Stomach (tissue), 9 donors: Measurements from ENCODE around the gene MRPL51. TPM values are rescaled to one million over a fixed set of nuclear protein-coding genes. Genes with fewer than 3 reads are reported as not detected.

Experiments used
- DNase-seq, 2 donors: peaks; one replicate each; pipeline versions ENCODE4 v3.0.0 to v3.0.0-alpha.2; 2013 to 2019
- H3K27ac ChIP-seq, 5 donors: fragments of 200-600 bp in 4 of 5; sonication (generic) in 4 of 5; one replicate each; pipeline ENCODE4 v1.5.1; 2013 to 2019; ENCODE audit warnings: mild to moderate bottlenecking in 1 of 5, moderate library complexity in 1 of 5
- H3K27me3 ChIP-seq, 3 donors: fragments of 200-600 bp; sonication (generic); one replicate each; pipeline ENCODE4 v1.5.1; 2017 to 2019; ENCODE audit warnings: mixed run types in 1 of 3
- H3K36me3 ChIP-seq, 4 donors: fragments of 200-600 bp; sonication (generic); 1 replicate in 3 of 4; 2 replicates in 1 of 4; pipeline ENCODE4 v1.5.1; 2016 to 2019
- H3K4me1 ChIP-seq, 4 donors: fragments of 200-600 bp; sonication (generic); one replicate each; pipeline ENCODE4 v1.5.1; 2016 to 2019
- H3K4me3 ChIP-seq, 4 donors: fragments of 200-600 bp; sonication (generic) in 3 of 4; one replicate each; pipeline ENCODE4 v1.5.1; 2016 to 2019; ENCODE audit warnings: mild to moderate bottlenecking in 1 of 4
- H3K9me3 ChIP-seq, 4 donors: fragments of 200-600 bp; sonication (generic); one replicate each; pipeline ENCODE4 v1.5.1; 2016 to 2019
- CTCF ChIP-seq, 7 experiments: fragments of 450-650 bp in 4 of 7; fragments of 200-600 bp in 3 of 7; sonication (generic) in 3 of 7; IDR thresholded peaks; one replicate each; pipeline ENCODE4 v1.5.1; 2016 to 2019; ENCODE audit warnings: antibody characterized with exemption in 7 of 7, control low read depth in 2 of 7, mild to moderate bottlenecking in 1 of 7
- EP300 ChIP-seq: sonication (generic); formaldehyde crosslinking; IDR thresholded peaks from one replicate; pipeline ENCODE4 v1.6.1; 2017; ENCODE audit warnings: antibody characterized with exemption
- POLR2A ChIP-seq, 4 donors: fragments of 450-650 bp; IDR thresholded peaks; one replicate each; pipeline ENCODE4 v1.6.1; 2016; ENCODE audit warnings: antibody characterized with exemption in 4 of 4, control low read depth in 2 of 4, mild to moderate bottlenecking in 1 of 4, moderate library complexity in 1 of 4
- POLR2AphosphoS5 ChIP-seq, 3 donors: sonication (generic); formaldehyde crosslinking; IDR thresholded peaks; one replicate each; pipeline ENCODE4 v1.6.1; 2016; ENCODE audit warnings: antibody characterized with exemption in 3 of 3
- WGBS, 5 donors: extraction: QIAGEN DNeasy Blood & Tissue Kit in 3 of 5; methylation state at CpG; one replicate each; pipeline versions ENCODE4 v1.1.5 to v1.1.7; 2013 to 2018; 5-methylcytosine and 5-hydroxymethylcytosine counted together
- intact Hi-C: fragments of 100-400 bp; cut with DNase I; formaldehyde crosslinking; loops from one replicate; pipeline ENCODE4 v1.15.1; 2023; ENCODE audit warnings: low total_unique reads
- polyA plus RNA-seq, 3 donors: library from polyadenylated mRNA; stranded (reverse); fragments of 200-250 nt; gene quantifications; one replicate each; pipeline ENCODE4 v1.2.3, GENCODE V29; 2013
- total RNA-seq, 5 donors: library from RNA; depleted of rRNA; stranded (reverse); fragments of >200 nt; gene quantifications; one replicate each; pipeline versions ENCODE4 v1.1.0 to v1.2.3, GENCODE V29; 2014 to 2016
- donor health status: healthy with polysubstance abuse.
- donor health status: Bipolar disorder and iron deficiency.
- donor health status: healthy.

Gene MRPL51
- total and polyA plus RNA-seq, 8 donors, result 26.8 to 146 (median 88.4) TPM

GRCh38 chr12:6532927-6533652, 40.0 kb upstream of the MRPL51 start:
- peak overlapping the region; percentile 80 to 97 (median 90) for H3K4me3 ChIP-seq
- peak; percentile 65 to 91 for DNase-seq
- H3K9me3 ChIP-seq, result no peaks in the 10 kb centered on the region
- H3K27ac ChIP-seq, result peak overlapping the region; percentile 95 to 100 (median 96)
- peak in 2 of 3 donors; percentile 42 to 55 for TF ChIP-seq POLR2AphosphoS5 (IDR thresholded peaks at IDR 0.05)
- no peak for TF ChIP-seq EP300
- H3K27me3 ChIP-seq, result no peaks in the 10 kb centered on the region
- H3K4me1 ChIP-seq, result peaks cover 45 to 56% (median 51%) of the 10 kb centered on the region in 4 donors
- 0 to 2% (median 1%) methylated on average over 7 to 14 of the region's 14 CpGs for WGBS, 5 donors
- intact Hi-C loops, result loop anchor here (5.0 to 10.0 kb wide), 2 partner anchors 108 to 206 kb away; no protein-coding TSS in a partner anchor
- H3K36me3 ChIP-seq, result peaks cover 56 to 63% (median 59%) of the 10 kb centered on the region in 4 donors

- Histone ChIP-seq H3K9me3 (no peaks in the 10 kb centered on the region), H3K27ac (peak overlapping the region; percentile 95 to 100 (median 96)), H3K27me3 (no peaks in the 10 kb centered on the region), H3K4me3 (peak overlapping the region; percentile 80 to 97 (median 90)), H3K4me1 (peaks cover 39 to 48% (median 43%) of the 10 kb centered on the region in 4 donors), H3K36me3 (peaks cover 55 to 63% (median 59%) of the 10 kb centered on the region in 4 donors)
- intact Hi-C loops, result loop anchor here (5.0 to 10.0 kb wide), 2 partner anchors 107 to 205 kb away; no protein-coding TSS in a partner anchor
- DNase-seq, result peak; percentile 55 to 90
- no peak for TF ChIP-seq CTCF (IDR thresholded peaks at IDR 0.05)
- peak in 2 of 3 donors; percentile 38 to 63 for TF ChIP-seq POLR2AphosphoS5 (IDR thresholded peaks at IDR 0.05)
- 19 to 29% (median 25%) methylated on average over 16 to 20 of the region's 20 CpGs for WGBS, 5 donors
These were observed 39.2 kb upstream of the MRPL51 start for GRCh38 chr12:6532051-6532926.

GRCh38 chr12:6530576-6531260, 37.7 kb upstream of the MRPL51 start:
- H3K4me3 ChIP-seq, result no peak overlapping the region
- H3K4me1 ChIP-seq, result peaks cover 24 to 32% (median 27%) of the 10 kb centered on the region in 4 donors
- peaks cover 58 to 63% (median 60%) of the 10 kb centered on the region in 4 donors for H3K36me3 ChIP-seq
- no peak overlapping the region for H3K27ac ChIP-seq
- intact Hi-C loops, result loop anchor here (5.0 to 10.0 kb wide), 2 partner anchors 106 to 203 kb away; no protein-coding TSS in a partner anchor
- H3K27me3 ChIP-seq, result no peaks in the 10 kb centered on the region
- no peak for DNase-seq
- H3K9me3 ChIP-seq, result no peaks in the 10 kb centered on the region
- 91 to 95% (median 94%) methylated on average over 18 of the region's 18 CpGs for WGBS, 5 donors
- TF ChIP-seq EP300 (no peak), POLR2A (IDR thresholded peaks at IDR 0.05) (no peak), POLR2AphosphoS5 (IDR thresholded peaks at IDR 0.05) (no peak), CTCF (IDR thresholded peaks at IDR 0.05) (no peak)

- H3K9me3 ChIP-seq, result no peaks in the 10 kb centered on the region
- no peak overlapping the region for H3K27ac ChIP-seq
- H3K27me3 ChIP-seq, result no peaks in the 10 kb centered on the region
- no peak overlapping the region for H3K4me3 ChIP-seq
- 85 to 94% (median 91%) methylated on average over 4 to 9 of the region's 9 CpGs for WGBS, 5 donors
- DNase-seq, result no peak
- H3K4me1 ChIP-seq, result peaks cover 19 to 26% (median 20%) of the 10 kb centered on the region in 4 donors
- TF ChIP-seq CTCF (IDR thresholded peaks at IDR 0.05) (no peak), POLR2A (IDR thresholded peaks at IDR 0.05) (no peak), POLR2AphosphoS5 (IDR thresholded peaks at IDR 0.05) (no peak), EP300 (no peak)
- H3K36me3 ChIP-seq, result peaks cover 70 to 75% (median 74%) of the 10 kb centered on the region in 4 donors
- intact Hi-C loops, result no loop called here
These were observed 36.3 kb upstream of the MRPL51 start for GRCh38 chr12:6529291-6529737.
